GM18505 (cell line): ENCODE results near the gene PACSIN2.
"Not testable (repeated sequence)": the region's sequence is repeated elsewhere in the genome, so short reads cannot be mapped to it uniquely, and the experiment has no call there.

Experiments used
- ATAC-seq: cut with Tn5 transposase; IDR thresholded peaks from one replicate; pipeline ENCODE4 v1.9.1; 2021; ENCODE audit not compliant: unreplicated experiment
- POLR2A ChIP-seq: IDR thresholded peaks from 4 replicates; pipeline ENCODE4 v1.6.1; 2011; ENCODE audit warnings: borderline replicate concordance; ENCODE audit not compliant: insufficient read depth, insufficient read length; ENCODE audit errors: extremely low read depth

The PACSIN2 gene

DNA sequence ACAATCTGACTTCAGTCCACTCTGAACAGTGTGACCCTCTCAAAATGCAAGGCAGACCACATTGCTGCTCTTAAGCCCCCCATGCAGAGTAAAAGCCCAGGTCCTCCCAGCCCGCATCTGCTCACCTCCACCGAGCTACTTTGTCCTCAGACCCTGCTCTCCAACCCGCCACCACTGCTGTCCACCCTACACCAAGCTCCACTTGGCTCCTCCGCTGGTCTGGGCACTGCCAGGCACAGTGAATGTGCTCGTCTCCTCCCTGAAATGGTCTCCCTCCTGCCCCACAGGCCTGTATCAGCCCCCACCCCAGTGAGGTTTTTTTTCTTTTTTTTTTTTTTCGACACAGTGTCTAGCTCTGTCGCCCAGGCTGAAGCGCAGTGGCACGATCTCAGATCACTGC is 90.5 kb downstream of the PACSIN2 start:
- ATAC-seq = no peak
- TF ChIP-seq POLR2A = no peak

DNA sequence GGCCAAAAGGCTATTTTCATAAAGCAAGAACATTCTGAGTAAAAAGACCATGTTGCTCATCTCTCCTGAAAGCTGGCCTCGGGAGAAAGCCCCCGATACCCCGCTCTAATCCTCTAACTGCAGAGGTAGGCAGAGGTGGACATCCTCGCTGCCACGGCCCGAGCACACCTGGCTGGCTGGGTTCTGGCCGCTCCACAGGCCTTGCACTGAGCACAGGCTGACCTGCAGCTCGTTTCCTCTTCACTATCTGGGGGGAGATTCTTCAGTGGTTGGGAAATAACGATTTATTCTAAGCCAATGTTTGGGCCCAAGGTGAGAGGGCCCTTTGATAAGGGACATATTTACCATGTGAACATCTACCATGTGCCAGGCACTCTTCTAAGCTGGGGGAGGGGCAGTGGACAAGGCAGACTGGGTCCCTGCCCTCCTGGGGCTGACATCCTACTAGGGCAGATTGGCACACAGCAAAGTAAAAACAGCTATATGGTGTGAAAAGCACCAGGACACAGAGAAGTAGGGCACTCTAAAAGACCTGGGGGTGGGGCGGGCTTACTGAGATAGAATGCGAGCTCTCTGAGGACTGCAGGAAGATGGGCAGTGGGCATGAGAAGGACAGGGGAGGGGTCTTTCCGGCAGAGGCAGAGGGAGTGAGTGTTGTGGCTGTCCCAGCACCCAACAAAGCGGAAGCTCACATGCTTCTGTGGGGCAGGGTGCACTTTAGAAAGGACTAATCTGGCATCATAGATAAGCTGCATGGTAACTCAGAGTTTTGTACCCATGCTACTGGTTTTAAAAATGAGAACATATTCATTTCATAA is 92.4 kb downstream of the PACSIN2 start:
- TF ChIP-seq POLR2A = no peak

DNA sequence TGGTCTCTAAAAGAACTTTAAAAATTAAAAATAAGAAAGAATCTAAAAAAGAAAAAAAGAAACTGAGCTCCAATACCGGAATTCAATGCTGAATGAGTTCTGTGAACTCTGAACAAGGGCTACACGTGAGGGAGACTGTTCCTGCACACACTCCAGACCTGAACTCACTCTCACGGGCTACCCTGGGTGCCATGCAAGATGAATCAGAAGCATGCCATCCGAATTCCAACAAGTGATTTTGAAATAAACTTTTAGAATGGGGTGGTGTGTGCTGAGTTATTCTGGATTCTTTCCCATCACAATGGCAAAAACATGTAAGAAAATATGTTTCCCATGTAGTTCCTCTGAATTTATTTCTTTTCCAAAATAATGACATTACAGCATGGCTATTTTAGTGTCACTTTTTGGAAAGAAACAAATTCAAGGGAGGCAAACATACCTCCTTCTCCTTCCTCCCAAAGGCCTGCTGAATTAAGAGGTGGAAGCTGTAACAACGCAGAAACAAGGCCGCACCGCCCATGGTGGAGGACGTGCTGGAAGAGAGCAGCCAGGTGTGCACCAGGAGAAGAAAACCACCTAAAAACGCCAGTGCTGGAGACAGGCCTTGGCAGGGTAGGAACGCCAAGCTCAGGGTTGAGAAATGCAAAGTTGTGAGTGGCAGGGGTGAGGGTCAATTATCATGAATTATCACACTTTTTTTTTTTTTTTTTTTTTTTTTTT is 94.7 kb downstream of the PACSIN2 start:
- ATAC-seq = no peak

More for the DNA sequence above, 92.4 kb downstream of the PACSIN2 start:
- ATAC-seq = no peak

DNA sequence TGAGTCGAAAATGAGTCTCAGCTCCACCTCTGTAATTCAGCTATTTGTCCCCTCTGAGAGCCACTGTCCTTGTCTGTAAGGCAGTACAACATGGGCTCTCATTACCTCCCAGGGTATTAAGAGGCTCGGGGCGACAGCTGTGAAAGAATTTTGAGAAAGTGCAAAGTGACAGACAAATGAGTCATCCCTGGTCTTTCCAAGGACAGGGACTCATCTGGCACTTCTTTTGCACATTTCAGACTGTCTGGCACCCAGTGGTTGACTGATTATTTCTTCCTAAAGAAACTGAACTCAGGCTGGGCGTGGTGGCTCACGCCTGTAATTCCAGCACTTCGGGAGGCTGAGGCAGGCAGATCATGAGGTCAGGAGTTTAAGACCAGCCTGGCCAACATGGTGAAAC is 95.8 kb downstream of the PACSIN2 start:
- ATAC-seq = no peak

More for the DNA sequence above, 94.7 kb downstream of the PACSIN2 start:
- TF ChIP-seq POLR2A = no peak

DNA sequence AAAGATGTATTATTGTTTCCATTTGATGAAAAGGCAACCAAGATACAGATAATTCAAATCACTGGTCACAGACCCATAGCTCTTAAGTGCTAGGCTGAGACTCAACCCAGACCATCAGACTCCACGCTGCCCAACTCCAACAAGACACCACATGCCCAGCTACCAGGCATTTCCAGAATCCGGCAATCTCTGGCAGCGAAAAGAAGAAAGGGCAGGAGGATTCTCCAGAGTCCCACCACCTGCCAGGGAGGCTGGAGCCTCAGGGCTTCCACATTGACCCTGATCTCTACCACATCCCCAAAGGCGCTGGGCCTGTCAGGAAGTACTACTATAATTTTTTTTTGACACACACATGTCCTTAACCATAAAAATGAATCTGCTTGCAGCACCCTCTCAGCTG is 96.4 kb downstream of the PACSIN2 start:
- no peak for TF ChIP-seq POLR2A
- ATAC-seq = no peak

More for the DNA sequence above, 95.8 kb downstream of the PACSIN2 start:
- TF ChIP-seq POLR2A = no peak

DNA sequence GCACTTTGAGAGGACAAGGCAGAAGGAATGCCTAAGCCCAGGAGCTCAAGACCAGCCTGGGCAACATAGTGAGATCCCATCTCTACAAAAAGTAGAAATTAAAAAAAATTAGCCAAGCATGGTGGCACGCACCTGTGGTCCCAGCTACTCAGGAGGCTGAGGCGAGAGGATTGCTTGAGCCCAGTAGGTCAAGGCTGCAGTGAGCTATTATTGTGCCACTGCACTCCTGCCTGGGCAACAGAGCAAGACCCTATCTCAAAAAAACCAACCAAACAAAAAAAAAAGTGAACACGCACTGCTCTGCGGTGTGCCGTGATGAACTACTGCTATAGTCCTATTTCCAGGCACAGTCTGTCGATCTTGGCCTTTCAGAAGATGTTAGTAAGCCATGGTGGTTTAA is 97.6 kb downstream of the PACSIN2 start:
- not testable (repeated sequence) for ATAC-seq

DNA sequence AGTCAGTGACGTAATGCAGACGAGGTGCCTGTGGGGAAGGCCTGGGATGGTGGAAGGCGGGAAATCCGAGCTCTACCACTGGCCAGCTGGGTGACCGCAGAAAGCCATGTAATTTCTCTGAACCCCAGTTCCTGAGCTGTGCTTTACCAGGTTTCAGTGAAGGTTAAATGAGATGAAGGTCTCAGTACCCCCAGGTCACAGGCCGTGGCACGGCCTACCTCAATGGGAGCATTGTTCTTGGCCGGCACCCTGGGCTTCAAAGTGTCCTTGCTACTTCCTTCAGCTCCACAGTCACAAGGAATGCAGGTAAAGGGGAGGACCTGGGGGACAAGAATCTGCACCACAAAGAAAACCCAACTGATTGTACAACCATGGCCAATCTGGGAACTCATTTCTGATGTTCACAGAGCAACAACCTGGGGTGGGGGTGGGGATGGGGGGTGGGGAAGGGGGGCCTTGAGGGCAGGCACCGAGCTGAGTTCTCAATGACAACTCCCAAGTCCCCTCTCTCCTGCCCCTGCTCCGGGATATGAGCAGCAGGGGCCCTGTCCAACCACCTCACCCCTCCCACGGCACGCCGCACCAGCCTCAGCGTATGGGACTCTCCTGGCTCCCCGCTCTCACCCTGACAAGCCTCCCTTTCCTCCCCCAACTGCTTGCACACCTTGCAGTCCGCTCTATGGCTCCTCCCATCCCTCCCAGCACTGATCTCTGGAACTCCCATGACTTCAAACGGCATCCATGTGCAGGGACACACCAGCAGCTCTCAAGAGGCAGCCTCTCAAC is 98.8 kb downstream of the PACSIN2 start:
- no peak for ATAC-seq

DNA sequence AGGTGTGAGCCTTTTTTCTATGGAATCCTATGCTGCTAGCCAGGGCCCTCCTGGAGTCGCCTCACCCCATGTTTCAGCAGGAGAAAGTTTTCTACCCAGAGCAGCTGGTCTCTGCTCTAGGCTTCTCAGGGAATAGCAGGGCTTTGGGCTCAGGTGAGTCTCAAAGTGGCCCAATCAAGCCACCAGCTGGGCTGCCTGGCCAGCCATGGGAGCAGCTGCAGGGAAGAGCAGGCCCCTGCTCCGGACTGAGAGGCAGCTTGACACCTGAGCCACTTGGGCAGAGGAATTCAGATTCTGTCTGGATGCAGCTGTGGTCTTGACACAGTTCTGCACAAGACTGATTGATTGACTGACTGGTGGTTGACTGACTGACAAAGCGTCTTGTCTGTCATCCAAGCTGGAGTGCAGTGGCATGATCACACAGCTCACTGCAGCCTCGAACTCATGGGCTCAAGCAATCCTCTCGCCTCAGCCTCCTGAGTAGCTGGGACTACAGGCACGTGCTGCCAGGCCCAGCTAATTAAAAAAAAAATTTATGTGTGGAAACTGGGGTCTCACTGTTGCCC is 100.4 kb downstream of the PACSIN2 start:
- no peak for ATAC-seq
- TF ChIP-seq POLR2A = no peak

More for the DNA sequence above, 98.8 kb downstream of the PACSIN2 start:
- no peak for TF ChIP-seq POLR2A

DNA sequence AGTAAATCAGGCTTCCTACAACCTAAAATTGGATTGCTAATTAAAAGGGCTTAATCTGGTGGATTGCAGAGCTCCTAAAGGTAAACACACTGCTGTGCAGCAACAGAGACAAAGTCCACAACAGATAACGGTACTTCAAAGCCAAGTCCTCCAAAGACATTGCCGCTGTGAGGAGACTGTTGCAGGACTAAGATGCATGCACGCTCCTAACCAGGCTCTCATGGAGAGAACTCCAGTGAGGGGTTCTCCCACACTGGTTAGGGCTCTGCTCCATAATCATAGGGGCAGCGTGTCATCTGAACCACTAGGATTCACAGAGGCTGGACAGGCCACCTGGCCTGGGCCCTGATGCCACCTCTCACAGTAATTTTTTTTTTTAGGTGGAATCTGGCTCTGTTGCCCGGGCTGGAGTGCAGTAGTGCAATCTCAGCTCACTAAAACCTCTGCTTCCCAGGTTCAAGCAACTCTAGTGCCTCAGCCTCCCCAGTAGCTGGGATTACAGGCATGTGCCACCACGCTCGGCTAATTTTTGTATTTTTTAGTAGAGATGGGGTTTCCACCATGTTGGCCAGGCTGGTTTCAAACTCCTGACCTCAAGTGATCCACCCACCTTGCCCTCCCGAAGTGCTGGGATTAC is 101.0 kb downstream of the PACSIN2 start:
- no peak for ATAC-seq
- TF ChIP-seq POLR2A = no peak

DNA sequence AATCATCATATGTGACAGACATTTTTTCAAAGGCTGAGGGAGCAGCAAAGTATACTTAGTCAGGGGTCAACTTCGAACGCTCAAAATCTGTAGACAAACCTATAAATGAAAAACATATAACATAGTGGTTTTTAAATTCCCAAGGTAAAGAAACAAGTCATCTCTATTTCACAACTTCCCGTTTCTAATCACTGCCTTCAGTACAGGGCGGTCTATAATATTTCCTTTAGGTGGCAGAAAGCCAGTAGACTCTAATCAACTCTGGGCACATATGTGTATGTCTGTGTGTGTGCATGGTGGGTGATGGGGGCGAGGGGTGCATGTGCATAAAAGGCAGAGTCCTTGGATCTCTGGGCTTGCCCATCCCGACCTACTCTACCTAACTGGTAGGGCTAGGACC is 102.9 kb downstream of the PACSIN2 start:
- no peak for ATAC-seq

DNA sequence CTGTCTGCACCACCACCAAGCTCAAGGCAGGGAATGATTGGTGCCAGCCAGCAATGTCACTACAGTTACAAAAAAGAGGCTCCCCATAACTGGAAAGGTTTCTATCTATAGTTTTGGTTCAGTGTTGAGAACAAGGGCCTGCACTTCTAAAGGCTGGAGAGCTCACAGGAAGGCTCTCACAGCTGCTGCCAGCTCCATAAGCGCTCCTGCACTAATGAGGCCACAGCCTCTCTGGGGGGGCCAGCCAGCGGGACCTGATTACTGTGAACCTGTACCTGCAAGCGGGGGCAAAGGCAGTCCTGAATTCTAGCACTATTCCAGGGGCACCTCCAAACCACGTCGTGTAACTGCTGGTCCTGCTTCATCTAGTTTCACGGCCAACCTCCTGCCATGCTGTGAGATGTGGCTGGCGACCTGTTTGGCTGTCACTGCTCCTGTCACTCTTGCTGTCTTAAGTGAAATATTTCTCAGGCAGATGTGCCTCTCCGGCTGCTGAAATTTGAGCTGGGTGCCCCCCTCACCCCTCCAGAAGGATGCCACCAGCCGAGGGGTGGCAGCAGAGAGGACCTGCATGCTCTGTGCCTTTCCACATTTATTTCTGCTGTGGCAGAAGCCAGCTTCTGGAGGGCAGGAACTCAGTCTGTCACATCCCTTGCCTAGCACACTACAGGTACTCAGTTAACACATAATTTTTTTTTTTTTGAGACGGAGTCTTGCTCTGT is 104.6 kb downstream of the PACSIN2 start:
- no peak for ATAC-seq
- TF ChIP-seq POLR2A = no peak

More for the DNA sequence above, 102.9 kb downstream of the PACSIN2 start:
- no peak for TF ChIP-seq POLR2A

DNA sequence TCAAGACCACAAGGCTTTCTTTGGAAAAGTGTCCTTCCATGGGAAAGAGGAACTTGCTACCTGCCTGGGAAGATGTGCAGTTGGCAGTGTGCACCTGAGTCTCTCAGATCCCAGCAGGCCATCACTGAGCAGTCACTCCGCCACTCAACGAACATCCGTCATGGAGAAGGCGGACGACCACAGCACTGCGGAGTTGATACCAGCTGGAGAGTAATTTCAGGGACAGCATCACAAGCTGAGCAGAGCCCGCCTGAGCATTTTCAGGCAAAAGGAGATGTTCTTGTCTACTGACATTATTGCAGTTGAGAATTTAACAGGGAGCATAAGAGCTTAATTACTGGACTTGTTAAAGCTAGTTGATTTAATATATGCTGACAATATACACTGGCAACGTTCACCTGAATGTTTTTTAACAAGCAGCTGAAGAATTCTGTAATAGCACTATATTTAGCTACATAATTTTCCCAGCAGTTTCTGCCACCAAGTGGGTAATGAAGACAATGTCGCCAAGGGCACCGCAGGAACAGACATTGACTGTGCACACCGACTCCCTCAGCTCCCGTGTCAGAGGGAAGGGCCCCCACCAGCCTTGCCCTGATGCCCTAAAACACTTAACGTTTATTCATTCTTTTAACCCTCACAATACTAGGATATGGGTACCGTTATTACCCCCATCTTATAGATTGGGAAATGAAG is 105.4 kb downstream of the PACSIN2 start:
- ATAC-seq = no peak

DNA sequence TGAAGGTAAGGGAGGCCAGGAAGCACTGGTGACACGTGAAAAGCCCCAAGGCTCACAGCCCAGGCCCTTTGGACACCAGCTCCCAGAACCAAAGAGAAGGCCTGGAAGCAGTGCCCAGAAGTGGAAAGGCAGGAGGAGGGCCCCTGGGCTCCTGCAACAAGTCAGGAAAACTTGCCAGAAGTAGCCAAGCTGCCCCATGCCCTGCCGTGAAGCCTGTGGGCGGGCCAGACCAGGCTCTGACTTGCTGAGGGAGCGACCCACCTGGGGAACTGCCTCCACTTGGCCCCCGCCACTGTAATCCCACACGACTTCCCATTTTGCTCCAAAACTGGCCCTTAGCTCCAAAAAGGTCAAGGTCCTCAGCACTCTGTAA is 106.6 kb downstream of the PACSIN2 start:
- no peak for TF ChIP-seq POLR2A
- ATAC-seq = no peak

More for the DNA sequence above, 105.4 kb downstream of the PACSIN2 start:
- TF ChIP-seq POLR2A = no peak
